IMR-90 (cell line): ENCODE data around the gene ZNF853. TPM values are rescaled to one million over a fixed set of nuclear protein-coding genes. Genes with fewer than 3 reads are reported as not detected.

ENCODE experiments used
- ATAC-seq: fragments of 200-7000 bp; cut with Tn5 transposase; 2 replicates; pipeline ENCODE4 v1.9.1; 2020; ENCODE audit warnings: low read depth, mild to moderate bottlenecking, moderate library complexity
- BruUV-seq: library from RNA; stranded (reverse); fragments of 400-500 nt; replicated peaks from 2 replicates; lab custom pipeline; 2021; lab: Mats Ljungman, UMichigan
- CTCF ChIA-PET: fragments of 300-600 bp; formaldehyde crosslinking; extraction: SDS; loops from one replicate; lab custom pipeline; 2021; ENCODE audit warnings: antibody characterized with exemption; lab: Yijun Ruan, JAX
- POLR2A ChIA-PET: fragments of 300-600 bp; sonication (Branson Sonifier 250); formaldehyde crosslinking; loops from one replicate; lab custom pipeline; 2022; ENCODE audit warnings: antibody characterized with exemption; ENCODE audit not compliant: unreplicated experiment; lab: Charles Lee
- DNase-seq: peaks from one replicate; pipeline ENCODE4 v3.0.0; 2013
- H2AFZ ChIP-seq: replicated peaks from 2 replicates; pipeline ENCODE3; 2013; ENCODE audit warnings: low read length, mild to moderate bottlenecking; ENCODE audit not compliant: poor library complexity
- H2AK5ac ChIP-seq: 2 replicates; pipeline ENCODE4 v1.6.1; 2013; ENCODE audit warnings: low read depth, low read length, inconsistent platforms
- H2AK9ac ChIP-seq: replicated peaks from 2 replicates; pipeline ENCODE3; 2013; ENCODE audit warnings: mild to moderate bottlenecking, low read depth, low read length, moderate library complexity; ENCODE audit not compliant: poor library complexity
- H2BK120ac ChIP-seq: 2 replicates; pipeline ENCODE4 v1.6.1; 2013; ENCODE audit warnings: low read depth, low read length, inconsistent platforms
- H2BK15ac ChIP-seq: 3 replicates; pipeline ENCODE4 v1.6.1; 2013; ENCODE audit warnings: low read depth, low read length, inconsistent platforms
- H2BK20ac ChIP-seq: 2 replicates; pipeline ENCODE4 v1.6.1; 2013; ENCODE audit warnings: low read depth, mild to moderate bottlenecking, inconsistent platforms, low read length, moderate library complexity
- H2BK5ac ChIP-seq: 2 replicates; pipeline ENCODE4 v1.6.1; 2013; ENCODE audit warnings: mild to moderate bottlenecking, low read depth, low read length, inconsistent platforms; ENCODE audit not compliant: poor library complexity, severe bottlenecking
- H3K14ac ChIP-seq: replicated peaks from 2 replicates; pipeline ENCODE4 v1.6.1; 2013; ENCODE audit warnings: low read depth, low read length, inconsistent platforms
- H3K18ac ChIP-seq: 2 replicates; pipeline ENCODE4 v1.6.1; 2013; ENCODE audit warnings: low read depth, low read length, control low read depth
- H3K23ac ChIP-seq: 2 replicates; pipeline ENCODE4 v1.6.1; 2013; ENCODE audit warnings: low read depth, low read length, inconsistent platforms
- H3K27ac ChIP-seq: 2 replicates; pipeline ENCODE4 v1.5.1; 2013; ENCODE audit warnings: mild to moderate bottlenecking, control low read depth, low read length; ENCODE audit not compliant: insufficient read depth
- H3K27me3 ChIP-seq: 2 replicates; pipeline ENCODE4 v1.6.1; 2013; ENCODE audit warnings: low read length; ENCODE audit not compliant: control insufficient read depth, insufficient read depth
- H3K36me3 ChIP-seq: 2 replicates; pipeline ENCODE4 v1.6.1; 2013; ENCODE audit warnings: low read length, mixed read lengths; ENCODE audit not compliant: control insufficient read depth, insufficient read depth
- H3K4ac ChIP-seq: 2 replicates; pipeline ENCODE4 v1.6.1; 2013; ENCODE audit warnings: low read depth, low read length, inconsistent platforms
- H3K4me1 ChIP-seq: 2 replicates; pipeline ENCODE4 v1.6.1; 2013; ENCODE audit warnings: low read length, mixed read lengths; ENCODE audit not compliant: control insufficient read depth, insufficient read depth
- H3K4me2 ChIP-seq: 2 replicates; pipeline ENCODE4 v1.6.1; 2013; ENCODE audit warnings: low read depth, mild to moderate bottlenecking, control low read depth, low read length, moderate library complexity
- H3K4me3 ChIP-seq: 2 replicates; pipeline ENCODE4 v1.5.1; 2013; ENCODE audit warnings: low read depth, mild to moderate bottlenecking, control low read depth, low read length, moderate library complexity; ENCODE audit not compliant: insufficient read depth
- H3K56ac ChIP-seq: 2 replicates; pipeline ENCODE4 v1.6.1; 2013; ENCODE audit warnings: low read length, inconsistent platforms; ENCODE audit not compliant: insufficient read depth; ENCODE audit errors: extremely low read depth
- H3K79me1 ChIP-seq, 2 experiments: 2 replicates each; pipeline ENCODE4 v1.6.1; 2013; ENCODE audit warnings: low read length in 2 of 2, inconsistent platforms in 1 of 2, low read depth in 1 of 2
- H3K9ac ChIP-seq: 2 replicates; pipeline ENCODE4 v1.6.1; 2013; ENCODE audit warnings: low read depth, low read length, control low read depth
- H3K9me1 ChIP-seq: 2 replicates; pipeline ENCODE4 v1.6.1; 2013; ENCODE audit warnings: low read length, inconsistent platforms; ENCODE audit not compliant: insufficient read depth
- H3K9me3 ChIP-seq: 2 replicates; pipeline ENCODE4 v1.6.1; 2013; ENCODE audit warnings: low read length; ENCODE audit not compliant: control insufficient read depth, insufficient read depth
- H4K20me1 ChIP-seq: 2 replicates; pipeline ENCODE4 v1.6.1; 2013; ENCODE audit warnings: low read length, inconsistent platforms; ENCODE audit not compliant: insufficient read depth
- H4K5ac ChIP-seq: 2 replicates; pipeline ENCODE4 v1.6.1; 2013; ENCODE audit warnings: mild to moderate bottlenecking, low read depth, low read length, control low read depth
- H4K8ac ChIP-seq, 2 experiments: 2 replicates each; pipeline ENCODE4 v1.6.1; 2013; ENCODE audit warnings: low read depth in 2 of 2, low read length in 2 of 2, control low read depth in 1 of 2, inconsistent platforms in 1 of 2
- H4K91ac ChIP-seq: 2 replicates; pipeline ENCODE4 v1.6.1; 2013; ENCODE audit warnings: low read depth, low read length, inconsistent platforms; ENCODE audit not compliant: insufficient read depth
- CEBPB ChIP-seq: IDR thresholded peaks from 2 replicates; pipeline ENCODE4 v1.6.1; 2012; ENCODE audit warnings: low read depth, low read length, improper control_type of control experiment
- CHD1 ChIP-seq: IDR thresholded peaks from 2 replicates; pipeline ENCODE4 v1.6.1; 2012; ENCODE audit warnings: low read depth, low read length, improper control_type of control experiment
- ELK1 ChIP-seq: fragments of 150-350 bp; IDR thresholded peaks from 2 replicates; pipeline ENCODE4 v1.6.1; 2016; ENCODE audit warnings: low read depth, mild to moderate bottlenecking, low read length, moderate library complexity, borderline replicate concordance
- FOS ChIP-seq: fragments of 150-350 bp; IDR thresholded peaks from 2 replicates; pipeline ENCODE4 v1.6.1; 2016; ENCODE audit warnings: low read depth, low read length
- MAFK ChIP-seq: IDR thresholded peaks from 2 replicates; pipeline ENCODE4 v1.6.1; 2012; ENCODE audit warnings: low read depth, low read length, improper control_type of control experiment
- MAZ ChIP-seq: IDR thresholded peaks from 2 replicates; pipeline ENCODE4 v1.6.1; 2012; ENCODE audit warnings: low read depth, mild to moderate bottlenecking, low read length, improper control_type of control experiment, moderate library complexity, borderline replicate concordance
- MXI1 ChIP-seq: IDR thresholded peaks from 2 replicates; pipeline ENCODE4 v1.6.1; 2012; ENCODE audit warnings: low read depth, mild to moderate bottlenecking, low read length, moderate library complexity, borderline replicate concordance
- NFE2L2 ChIP-seq: fragments of 150-350 bp; IDR thresholded peaks from 2 replicates; pipeline ENCODE4 v1.6.1; 2016; ENCODE audit warnings: low read depth, mild to moderate bottlenecking, low read length
- RAD21 ChIP-seq: IDR thresholded peaks from 2 replicates; pipeline ENCODE4 v1.6.1; 2012; ENCODE audit warnings: low read length, improper control_type of control experiment
- RCOR1 ChIP-seq: IDR thresholded peaks from 2 replicates; pipeline ENCODE4 v1.6.1; 2012; ENCODE audit warnings: mild to moderate bottlenecking, low read length, improper control_type of control experiment; ENCODE audit not compliant: insufficient replicate concordance
- SMC3 ChIP-seq: fragments of 150-350 bp; IDR thresholded peaks from 2 replicates; pipeline ENCODE4 v1.6.1; 2016; ENCODE audit warnings: low read depth, mild to moderate bottlenecking, antibody characterized with exemption, low read length, moderate library complexity
- WGBS, 2 experiments: methylation state at CpG; one replicate each; pipeline versions ENCODE4 v1.1.5 to v1.1.7; 2013; ENCODE audit warnings: missing lambda C conversion rate in 2 of 2; ENCODE audit not compliant: insufficient read length in 1 of 2; ENCODE audit errors: extremely low coverage in 2 of 2; 5-methylcytosine and 5-hydroxymethylcytosine counted together
- dilution Hi-C: fragments of 300-500 bp; cut with HindIII; formaldehyde crosslinking; loops from one replicate; pipeline ENCODE4 v1.14.3; 2018; ENCODE audit warnings: low sequenced_read_pairs; ENCODE audit not compliant: unreplicated experiment
- in situ Hi-C: fragments of 300-500 bp; cut with MboI; formaldehyde crosslinking; loops from 3 replicates; pipeline ENCODE4 v1.14.3; 2019; ENCODE audit warnings: low sequenced_read_pairs, inconsistent platforms, mixed read lengths
- intact Hi-C: fragments of 100-400 bp; cut with micrococcal nuclease; formaldehyde crosslinking; loops from 2 replicates; pipeline ENCODE4 v1.10.0; 2022
- polyA plus RNA-seq, 3 experiments: library from polyadenylated mRNA; depleted of rRNA; stranded (reverse); fragments of >200 nt; gene quantifications; 2 replicates each; pipeline ENCODE4 v1.2.3, GENCODE V29; 2012; ENCODE audit warnings: low replicate concordance in 1 of 3
- total RNA-seq: library from RNA; depleted of rRNA; stranded (reverse); fragments of >200 nt; gene quantifications from 2 replicates; pipeline ENCODE4 v1.2.3, GENCODE V29; 2012

ZNF853 gene
- total and polyA plus RNA-seq, 2 of the 4 experiments (the other 2 are of a cell fraction): 3.4 TPM

DNA sequence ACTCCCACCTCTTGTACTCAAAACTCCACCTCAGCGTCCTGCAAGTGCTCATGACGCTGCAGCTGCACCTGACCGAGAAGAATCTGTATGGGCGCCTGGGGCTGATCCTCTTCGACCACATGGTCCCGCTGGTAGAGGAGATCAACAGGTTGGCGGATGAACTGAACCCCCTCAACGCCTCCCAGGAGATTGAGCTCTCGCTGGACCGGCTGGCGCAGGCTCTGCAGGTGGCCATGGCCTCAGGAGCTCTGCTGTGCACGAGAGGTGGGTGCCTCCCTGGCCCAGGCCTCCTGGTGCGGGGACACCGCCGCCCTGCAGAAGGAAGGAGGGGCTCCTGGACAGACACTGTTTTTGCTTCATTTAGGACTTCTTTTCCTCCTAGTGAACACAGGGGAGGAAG lies 15.3 kb upstream of the ZNF853 start:
- Histone ChIP-seq H2BK5ac (no peak overlapping the region), H3K27me3 (no peaks in the 10 kb centered on the region), H3K9me1 (no peaks in the 10 kb centered on the region; the same call in 1 of the 2 replicates), H3K56ac (no peak overlapping the region), H3K36me3 (peaks cover 56% of the 10 kb centered on the region), H4K91ac (no peak overlapping the region), H4K5ac (no peak overlapping the region), H2AK5ac (no peak overlapping the region), H3K9ac (no peak overlapping the region), H2BK20ac (no peak overlapping the region), H3K4ac (no peak overlapping the region), H2BK120ac (no peak overlapping the region), H3K9me3 (no peaks in the 10 kb centered on the region), H2AK9ac (no peak overlapping the region), H2AFZ (no peak overlapping the region), H4K20me1 (peaks cover 8% of the 10 kb centered on the region; the same call in 1 of the 2 replicates), H3K4me2 (no peak overlapping the region), H3K79me1 (peaks cover 3 to 9% of the 10 kb centered on the region in 2 experiments; a peak in 2 of 4 replicates), H4K8ac (no peak overlapping the region), H2BK15ac (no peak overlapping the region), H3K4me1 (no peaks in the 10 kb centered on the region), H3K27ac (no peak overlapping the region), H3K14ac (no peak overlapping the region), H3K23ac (no peak overlapping the region), H3K18ac (no peak overlapping the region), H3K4me3 (no peak overlapping the region)
- intact Hi-C loops: no loop called here
- TF ChIP-seq RAD21 (no peak), MAFK (no peak), FOS (no peak), CHD1 (no peak), RCOR1 (no peak), MAZ (no peak), CEBPB (no peak), MXI1 (no peak), ELK1 (no peak), SMC3 (no peak), NFE2L2 (no peak)
- BruUV-seq: no TSS peak
- DNase-seq (no peak), ATAC-seq (no peak)
- WGBS, 2 experiments: no CpG with 5 or more reads among the region's 15 CpGs
- POLR2A ChIA-PET: interaction anchor here (0.5 kb wide), 1 partner anchor 16 kb away, joined by 5 read pairs; no protein-coding TSS in a partner anchor
- CTCF ChIA-PET: interaction anchor here (1.4 kb wide), 1 partner anchor 84 kb away, joined by 3 read pairs; no protein-coding TSS in a partner anchor
- in situ Hi-C loops: no loop called here
- dilution Hi-C loops: no loop called here
